ENCODE measurements around the gene MYBPH. TPM values are rescaled to one million over a fixed set of nuclear protein-coding genes. Genes with fewer than 3 reads are reported as not detected.

Gene MYBPH
- total and polyA plus RNA-seq, 2 donors (not counting 3 experiments of a cell fraction or from before 2014, with no cell fraction given), result not detected

DNA sequence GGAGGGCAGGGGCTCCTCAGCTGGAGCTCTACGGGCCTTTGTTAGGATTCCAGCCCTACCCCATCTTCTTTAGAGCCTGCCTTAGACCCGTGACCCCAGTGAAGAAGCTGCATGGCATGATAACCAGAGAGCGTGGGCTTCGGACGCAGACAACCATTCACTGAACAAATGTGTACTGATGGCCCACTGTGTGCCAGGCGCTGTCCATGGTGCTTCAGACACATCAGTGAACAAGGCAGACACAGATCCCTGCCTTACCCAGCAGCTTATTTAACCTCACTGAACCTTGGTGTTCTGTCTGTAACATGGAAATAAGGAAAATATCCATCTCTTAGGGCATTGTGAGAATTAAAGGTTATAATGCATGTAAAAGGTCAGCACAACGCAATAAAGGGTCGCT lies 44.3 kb upstream of the MYBPH start:
- Histone ChIP-seq H3K4me1 (ENCODE audit: control insufficient read depth, extremely low read depth, insufficient read depth, low read length) (no peaks in the 10 kb centered on the region), H3K79me2 (ENCODE audit: control insufficient read depth, insufficient read depth, low read length) (no peaks in the 10 kb centered on the region), H3K27me3 (ENCODE audit: control insufficient read depth in 2 of 2, insufficient read depth in 2 of 2, low read length in 2 of 2) (peaks cover 2 to 10% of the 10 kb centered on the region in 2 experiments), H4K20me1 (replicated peaks; ENCODE audit: control insufficient read depth, extremely low read depth, insufficient read depth, low read length) (no peaks in the 10 kb centered on the region), H3K9ac (replicated peaks; ENCODE audit: extremely low read depth, insufficient read depth, low read length) (no peak overlapping the region), H3K36me3 (ENCODE audit: control insufficient read depth in 2 of 2, extremely low read depth in 1 of 2, insufficient read depth in 2 of 2, low read length in 2 of 2) (no peaks in the 10 kb centered on the region), H3K4me3 (replicated peaks in 1 of 3; ENCODE audit: insufficient read depth in 1 of 3, low read depth in 1 of 3, low read length in 3 of 3) (no peak overlapping the region), H2AFZ (ENCODE audit: low read depth, low read length) (no peak overlapping the region), H3K4me2 (ENCODE audit: insufficient read depth, low read length) (no peak overlapping the region), H3K9me1 (replicated peaks; ENCODE audit: control insufficient read depth, extremely low read depth, insufficient read depth, low read length) (no peaks in the 10 kb centered on the region), H3K27ac (ENCODE audit: insufficient read depth, low read depth, low read length) (no peak overlapping the region), H3K9me3 (replicated peaks; ENCODE audit: control insufficient read depth, insufficient read depth, low read length) (no peaks in the 10 kb centered on the region)
- DNase-seq (ENCODE audit: low read depth, low spot score) (no peak), FAIRE-seq (no peak)
- ChIA-PET CTCF (interaction anchor here (4.5 to 8.2 kb wide), 2 partner anchors 48 to 100 kb away, joined by 39 to 341 read pairs; no protein-coding TSS in a partner anchor), POLR2A (no interaction called here)
- no TSS peak for BruUV-seq (replicated peaks)
- TF ChIP-seq FOS (IDR thresholded peaks at IDR 0.05; ENCODE audit: borderline replicate concordance, insufficient read depth, low read length) (no peak), CTCF (IDR thresholded peaks at IDR 0.05; ENCODE audit: extremely low read depth in 1 of 2, insufficient read depth in 1 of 2, low read depth in 1 of 2, low read length in 2 of 2) (no peak), POLR2AphosphoS5 (IDR thresholded peaks at IDR 0.05; ENCODE audit: insufficient read depth, low read depth, low read length) (no peak), GATA2 (IDR thresholded peaks at IDR 0.05; ENCODE audit: insufficient read depth, insufficient read length, low read depth, low read length) (no peak), MYC (IDR thresholded peaks at IDR 0.05; ENCODE audit: low read depth, low read length) (no peak), EZH2 (IDR thresholded peaks at IDR 0.05; ENCODE audit: borderline replicate concordance, low read depth, low read length, severe bottlenecking) (no peak), POLR2A (IDR thresholded peaks at IDR 0.05; ENCODE audit: low read depth, low read length) (no peak), JUN (IDR thresholded peaks at IDR 0.05; ENCODE audit: borderline replicate concordance, insufficient read depth, insufficient read length, low read depth) (no peak)
- TF ChIP-seq, protein P1, sequence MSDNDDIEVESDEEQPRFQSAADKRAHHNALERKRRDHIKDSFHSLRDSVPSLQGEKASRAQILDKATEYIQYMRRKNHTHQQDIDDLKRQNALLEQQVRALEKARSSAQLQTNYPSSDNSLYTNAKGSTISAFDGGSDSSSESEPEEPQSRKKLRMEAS (IDR thresholded peaks at IDR 0.05; ENCODE audit: insufficient read depth, insufficient read length), result no peak
- intact Hi-C loops (cut with micrococcal nuclease) (no loop called here), dilution Hi-C loops (cut with MboI; ENCODE audit: extremely low pct_ligation_motif_present, low sequenced_read_pairs) (no loop called here)

All from endothelial cell of umbilical vein (primary cell).